Measurements from ENCODE around the gene GEMIN5.

Gene GEMIN5

DNA sequence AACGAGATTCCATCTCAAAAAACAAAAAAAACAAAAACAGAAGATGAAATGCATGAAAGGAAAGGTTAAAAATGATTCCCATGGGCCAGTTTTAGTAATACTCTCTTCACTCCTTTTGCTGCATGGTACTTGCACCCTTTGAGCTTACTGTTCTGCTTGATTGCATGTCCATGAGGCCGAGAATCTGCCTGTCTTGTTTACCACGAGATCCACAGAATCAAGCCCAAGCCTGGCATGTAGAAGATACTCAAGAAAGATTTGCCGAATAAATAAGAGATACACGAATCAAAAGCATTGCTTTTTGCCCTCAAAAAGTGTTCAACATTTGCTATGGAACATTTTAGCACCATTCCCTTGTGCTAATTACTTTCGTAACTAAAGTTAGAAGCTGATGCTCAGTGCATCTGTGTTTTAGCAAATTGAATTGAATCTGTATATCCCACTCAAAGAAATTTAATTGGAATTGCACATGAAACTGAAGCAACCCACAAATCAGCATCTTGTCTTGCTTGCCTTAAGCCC, 88.7 kb downstream of the GEMIN5 start:
- DNase-seq (ENCODE audit: low read depth) = no peak

DNA sequence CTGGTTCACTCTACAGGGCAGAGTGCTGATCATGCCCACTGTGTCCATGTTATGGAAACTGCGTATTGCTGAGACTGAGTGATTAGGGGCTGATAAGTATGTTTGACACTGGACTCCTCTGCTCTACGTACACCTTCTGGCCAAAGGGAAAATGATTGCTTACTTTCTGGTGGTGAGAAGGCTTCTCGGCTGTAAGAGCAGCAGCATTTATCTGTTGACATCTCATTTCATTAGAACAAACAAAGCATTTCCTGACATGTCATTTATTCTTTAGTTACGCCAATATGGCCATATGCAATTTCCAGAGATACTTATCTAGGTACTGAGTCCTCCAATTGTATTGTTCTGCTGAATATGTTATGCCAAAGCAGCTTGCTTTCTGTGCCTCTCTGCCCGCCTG, 93.2 kb downstream of the GEMIN5 start:
- no peak for DNase-seq (ENCODE audit: low read depth)

DNA sequence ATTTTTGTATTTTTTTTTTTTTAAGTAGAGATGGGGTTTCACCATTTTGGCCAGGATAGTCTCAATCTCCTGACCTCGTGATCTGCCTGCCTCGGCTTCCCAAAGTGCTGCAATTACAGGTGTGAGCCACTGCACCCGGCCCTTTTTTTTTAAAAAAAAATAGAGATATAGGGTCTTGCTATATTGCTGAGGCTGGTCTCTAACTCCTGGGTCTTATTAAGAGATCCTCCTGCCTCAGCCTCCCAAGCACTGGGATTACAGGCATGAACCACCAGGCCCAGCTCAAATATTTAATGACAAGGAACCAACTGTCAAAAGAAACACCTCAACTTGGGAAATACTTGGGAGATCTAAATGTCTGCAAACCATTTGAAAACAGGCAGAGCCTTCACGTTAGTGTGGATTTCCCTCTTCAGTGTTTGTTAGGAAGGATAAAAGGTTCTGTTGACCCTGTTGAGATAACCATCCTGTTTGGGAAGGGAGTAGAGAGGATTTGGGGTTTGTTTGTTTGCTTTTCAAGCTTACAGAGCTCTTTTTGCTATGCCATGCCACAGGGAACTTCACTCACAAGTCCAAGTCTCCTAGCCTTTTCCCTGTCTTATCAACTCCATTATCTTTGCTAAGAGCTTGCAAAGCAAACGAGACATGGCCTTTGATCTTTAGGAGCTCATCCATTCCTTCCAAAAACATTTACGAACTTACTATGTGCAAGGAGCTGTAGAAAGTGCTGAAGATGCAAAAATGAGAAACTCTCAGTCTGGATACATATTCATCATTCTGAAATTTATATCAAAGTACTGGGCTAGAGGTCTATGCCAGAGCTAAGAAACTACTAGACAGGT, 95.1 kb downstream of the GEMIN5 start:
- DNase-seq (ENCODE audit: low read depth) = no peak

DNA sequence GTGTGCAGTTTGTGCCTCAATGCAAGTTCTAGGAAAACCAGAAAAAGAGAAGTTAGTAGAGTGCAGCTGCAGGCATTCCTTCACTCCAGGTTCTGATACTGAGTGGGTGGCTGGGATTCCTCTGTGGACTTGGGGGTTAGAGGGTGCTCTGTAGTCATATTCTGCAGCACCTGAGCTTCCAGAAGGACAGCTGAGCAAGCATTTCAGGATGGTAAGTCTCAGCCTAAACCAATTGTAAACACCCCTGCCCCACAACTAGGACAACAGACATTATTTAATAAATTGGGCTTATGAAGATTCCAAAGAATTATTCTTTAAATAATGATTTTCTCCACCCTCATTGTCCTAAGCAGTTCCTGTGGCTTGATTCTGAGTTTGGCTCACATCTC, 96.7 kb downstream of the GEMIN5 start:
- DNase-seq (ENCODE audit: low read depth) = no peak

DNA sequence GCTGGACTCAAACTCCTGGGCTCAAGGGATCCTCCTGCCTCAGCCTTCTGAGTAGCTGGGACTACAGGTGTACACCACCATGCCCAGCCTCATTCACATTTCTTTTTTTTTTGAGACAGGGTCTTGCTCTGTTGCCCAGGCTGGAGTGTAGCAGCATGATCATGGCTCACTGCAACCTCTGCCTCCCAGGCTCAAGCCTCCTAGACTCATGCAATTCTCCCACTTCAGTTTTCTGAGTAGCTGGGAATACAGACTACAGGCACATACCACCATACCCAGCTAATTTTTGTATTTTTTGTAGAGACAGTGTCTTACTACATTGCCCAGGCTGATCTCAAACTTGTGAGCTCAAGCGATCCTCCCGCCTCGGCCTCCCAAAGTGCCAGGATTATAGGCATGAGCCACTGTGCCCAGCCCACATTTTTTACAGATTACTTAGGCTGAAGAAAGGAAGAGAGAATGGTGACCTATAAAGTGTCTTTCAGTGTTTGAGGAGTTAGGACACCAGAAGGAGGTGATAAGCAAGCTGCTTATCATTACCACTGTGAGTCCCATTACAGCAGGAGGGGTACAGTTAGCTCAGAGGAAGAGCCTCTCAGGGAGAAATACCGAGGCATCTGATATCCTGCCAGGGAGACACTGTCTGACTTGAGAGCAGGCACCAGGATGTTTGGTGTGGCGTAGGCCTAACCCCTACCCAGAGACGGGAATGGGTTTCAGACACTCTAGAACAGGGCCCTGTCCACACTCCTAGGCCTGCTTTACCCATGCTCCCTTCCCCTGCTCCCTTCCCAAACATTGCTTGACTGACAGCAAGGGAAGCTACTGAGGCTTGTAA, 97.4 kb downstream of the GEMIN5 start:
- no peak for DNase-seq (ENCODE audit: low read depth)

All from stimulated activated CD8-positive, alpha-beta memory T cell treated with anti-CD3 and anti-CD28 coated beads, Interleukin-15, amount 100 ng/mL, for 1 hour (primary cell).